ENCODE data around the gene MGLL.
A peak's percentile ranks its signal among the peaks of the same experiment; 100 is the strongest.

Gene MGLL

GRCh38 chr3:127751782-127752181 lies 70.5 kb downstream of the MGLL start:
- no peaks in the 10 kb centered on the region for H3K79me2 ChIP-seq (ENCODE audit: insufficient read depth, low read length)

GRCh38 chr3:127751163-127751621 lies 71.1 kb downstream of the MGLL start:
- TF ChIP-seq EZH2phosphoT487 (conservative IDR thresholded peaks at IDR 0.05; ENCODE audit: low read length) (no peak), CTCF (IDR thresholded peaks at IDR 0.05; ENCODE audit: insufficient read depth, low read length, poor library complexity, severe bottlenecking) (no peak)
- H2AFZ ChIP-seq (ENCODE audit: low read depth, low read length, severe bottlenecking), result no peak overlapping the region
- no peak overlapping the region for H3K4me3 ChIP-seq (ENCODE audit: insufficient read depth, low read length, poor library complexity, severe bottlenecking)
- no peak overlapping the region for H3K27ac ChIP-seq (ENCODE audit: low read depth, low read length)
- no peaks in the 10 kb centered on the region for H3K36me3 ChIP-seq (ENCODE audit: low read length)
- no peaks in the 10 kb centered on the region for H3K27me3 ChIP-seq (ENCODE audit: low read length)
- H3K4me2 ChIP-seq (ENCODE audit: low read depth, low read length, poor library complexity, severe bottlenecking), result no peak overlapping the region
- H3K9me3 ChIP-seq (ENCODE audit: insufficient read depth, low read length), result no peaks in the 10 kb centered on the region
- no peaks in the 10 kb centered on the region for H3F3A ChIP-seq (ENCODE audit: insufficient read depth)
- no peak overlapping the region for H3K9ac ChIP-seq (ENCODE audit: low read length)
- H4K20me1 ChIP-seq (ENCODE audit: low read depth, low read length), result no peaks in the 10 kb centered on the region
- H3K79me2 ChIP-seq (ENCODE audit: insufficient read depth, low read length), result no peaks in the 10 kb centered on the region
- no peaks in the 10 kb centered on the region for H3K9me2 ChIP-seq (replicated peaks; ENCODE audit: insufficient read depth, low read length)

More at GRCh38 chr3:127751782-127752181, 70.5 kb downstream of the MGLL start:
- no peaks in the 10 kb centered on the region for H3F3A ChIP-seq (ENCODE audit: insufficient read depth)
- H3K9ac ChIP-seq (ENCODE audit: low read length), result no peak overlapping the region
- TF ChIP-seq EZH2phosphoT487 (conservative IDR thresholded peaks at IDR 0.05; ENCODE audit: low read length), result no peak
- TF ChIP-seq CTCF (IDR thresholded peaks at IDR 0.05; ENCODE audit: insufficient read depth, low read length, poor library complexity, severe bottlenecking), result no peak
- no peak overlapping the region for H2AFZ ChIP-seq (ENCODE audit: low read depth, low read length, severe bottlenecking)
- no peaks in the 10 kb centered on the region for H3K9me2 ChIP-seq (replicated peaks; ENCODE audit: insufficient read depth, low read length)
- H3K27me3 ChIP-seq (ENCODE audit: low read length), result no peaks in the 10 kb centered on the region
- no peaks in the 10 kb centered on the region for H3K36me3 ChIP-seq (ENCODE audit: low read length)
- H3K9me3 ChIP-seq (ENCODE audit: insufficient read depth, low read length), result no peaks in the 10 kb centered on the region
- H3K27ac ChIP-seq (ENCODE audit: low read depth, low read length), result no peak overlapping the region
- no peaks in the 10 kb centered on the region for H4K20me1 ChIP-seq (ENCODE audit: low read depth, low read length)
- no peak overlapping the region for H3K4me2 ChIP-seq (ENCODE audit: low read depth, low read length, poor library complexity, severe bottlenecking)
- no peak overlapping the region for H3K4me3 ChIP-seq (ENCODE audit: insufficient read depth, low read length, poor library complexity, severe bottlenecking)

GRCh38 chr3:127750226-127751031 lies 71.9 kb downstream of the MGLL start:
- Histone ChIP-seq H4K20me1 (ENCODE audit: low read depth, low read length) (no peaks in the 10 kb centered on the region), H3K9me2 (replicated peaks; ENCODE audit: insufficient read depth, low read length) (no peaks in the 10 kb centered on the region), H3K27me3 (ENCODE audit: low read length) (no peaks in the 10 kb centered on the region), H3K79me2 (ENCODE audit: insufficient read depth, low read length) (no peaks in the 10 kb centered on the region), H3K36me3 (ENCODE audit: low read length) (no peaks in the 10 kb centered on the region), H3F3A (ENCODE audit: insufficient read depth) (no peaks in the 10 kb centered on the region), H3K4me3 (ENCODE audit: insufficient read depth, low read length, poor library complexity, severe bottlenecking) (no peak overlapping the region), H3K9me3 (ENCODE audit: insufficient read depth, low read length) (no peaks in the 10 kb centered on the region), H2AFZ (ENCODE audit: low read depth, low read length, severe bottlenecking) (peak overlapping the region; percentile 23), H3K4me2 (ENCODE audit: low read depth, low read length, poor library complexity, severe bottlenecking) (peak overlapping the region; percentile 12), H3K27ac (ENCODE audit: low read depth, low read length) (peak overlapping the region; percentile 6; the same call in 1 of the 2 replicates), H3K9ac (ENCODE audit: low read length) (peak overlapping the region; percentile 17; the same call in 1 of the 2 replicates)
- no peak for TF ChIP-seq EZH2phosphoT487 (conservative IDR thresholded peaks at IDR 0.05; ENCODE audit: low read length)
- no peak for TF ChIP-seq CTCF (IDR thresholded peaks at IDR 0.05; ENCODE audit: insufficient read depth, low read length, poor library complexity, severe bottlenecking)
